ENCODE measurements around the gene AKTIP.
A peak's percentile ranks its signal among the peaks of the same experiment; 100 is the strongest.
"Not testable (repeated sequence)": the region's sequence is repeated elsewhere in the genome, so short reads cannot be mapped to it uniquely, and the experiment has no call there.

The AKTIP gene

DNA sequence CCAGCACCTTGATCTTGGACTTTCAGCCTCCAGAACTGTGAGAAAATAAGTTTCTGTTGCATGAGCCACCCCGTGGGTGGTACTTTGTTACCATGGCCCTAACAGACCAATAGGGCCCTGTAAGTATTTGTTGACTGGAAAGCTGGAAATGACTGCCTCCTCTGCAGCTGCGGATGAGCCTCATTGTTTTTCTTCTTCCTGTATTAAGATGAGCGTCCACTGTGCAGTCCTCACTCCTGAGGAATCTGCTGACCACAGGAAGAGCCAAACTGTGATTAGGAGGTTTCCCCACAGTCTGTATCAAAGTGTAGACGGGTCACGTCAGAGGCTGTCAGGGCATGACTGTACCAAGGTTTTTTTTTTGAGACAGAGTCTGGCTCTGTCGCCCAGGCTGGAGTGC is 12.2 kb upstream of the AKTIP start:
- DNase-seq: no peak

DNA sequence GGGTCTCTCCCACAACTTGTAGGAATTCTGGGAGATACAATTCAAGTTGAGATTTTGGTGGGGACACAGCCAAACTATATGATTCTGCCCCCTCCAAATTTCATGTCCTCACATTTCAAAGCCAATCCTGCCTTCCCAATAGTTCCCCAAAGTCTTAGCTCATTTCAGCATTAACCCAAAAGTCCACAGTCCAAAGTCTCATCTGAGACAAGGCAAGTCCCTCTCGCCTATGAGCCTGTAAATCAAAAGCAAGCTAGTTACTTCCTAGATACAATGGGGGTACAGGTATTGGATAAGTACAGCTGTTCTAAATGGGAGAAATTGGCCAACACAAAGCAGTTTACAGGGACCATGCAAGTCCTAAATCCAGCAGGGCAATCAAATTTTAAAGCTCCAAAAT is 9.8 kb upstream of the AKTIP start:
- not testable (repeated sequence) for DNase-seq

GRCh38 chr16:53511403-53512280 is 8.6 kb upstream of the AKTIP start:
- DNase-seq: no peak

GRCh38 chr16:53511084-53511402 is 8.0 kb upstream of the AKTIP start:
- DNase-seq: no peak

- no peak for DNase-seq
Measured at GRCh38 chr16:53510704-53511070, 7.7 kb upstream of the AKTIP start.

GRCh38 chr16:53509906-53510703 is 7.1 kb upstream of the AKTIP start:
- DNase-seq: peak; percentile 69

DNA sequence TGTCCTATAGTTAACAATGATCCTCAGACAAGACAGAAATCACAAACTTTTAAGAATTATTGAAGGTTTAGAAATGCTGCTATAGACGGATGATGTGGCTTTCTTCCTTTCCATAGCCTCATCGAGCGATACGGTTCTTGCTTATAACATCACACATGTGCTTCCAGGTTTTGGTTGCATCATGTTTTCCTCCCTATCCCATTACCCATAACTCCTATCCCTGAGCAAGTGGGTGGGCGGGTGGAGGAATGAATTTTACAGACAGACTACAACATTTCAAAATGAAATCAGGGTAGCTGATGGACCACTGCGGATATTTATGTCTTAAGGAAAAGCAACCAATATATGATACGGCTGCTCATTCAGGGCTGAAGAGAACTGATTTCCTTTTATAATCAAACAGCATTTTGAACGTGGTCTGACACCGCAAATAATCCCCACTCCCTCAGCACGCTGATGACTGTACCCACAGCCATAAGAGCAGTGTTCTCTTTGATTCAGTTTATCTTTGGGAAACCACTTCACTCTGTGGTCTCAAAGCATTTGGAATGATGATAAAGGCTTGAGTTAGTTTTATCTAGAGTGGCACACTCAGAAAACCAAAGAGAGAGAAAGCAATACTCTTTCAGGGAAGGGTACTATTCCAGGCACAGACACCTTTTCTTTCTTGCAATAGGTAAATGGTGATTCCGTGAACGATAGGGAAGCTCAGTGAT is 4.6 kb upstream of the AKTIP start:
- DNase-seq: no peak

DNA sequence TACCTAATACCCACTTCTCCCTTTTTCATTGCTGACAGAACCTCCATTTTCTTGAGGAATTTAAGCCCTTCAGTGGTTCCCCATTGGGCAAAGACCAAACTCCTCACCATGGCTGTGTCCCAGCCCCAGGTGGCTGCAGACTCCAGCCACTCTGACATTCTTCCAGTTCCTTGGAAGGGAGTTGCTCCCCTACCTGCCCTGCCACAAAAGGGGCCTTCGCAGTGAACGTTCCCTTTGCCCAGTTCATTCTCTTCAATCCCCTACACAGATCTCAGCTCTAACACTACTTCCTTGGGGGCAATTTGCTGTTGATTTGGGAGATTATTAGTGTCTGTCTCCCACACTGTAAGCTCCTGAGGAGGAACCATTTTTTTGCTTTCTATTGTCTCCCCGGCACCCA is 3.2 kb upstream of the AKTIP start:
- no peak for DNase-seq

- DNase-seq: peak; percentile 48
Measured at GRCh38 chr16:53504665-53505064, 1.7 kb upstream of the AKTIP start.

- peak; percentile 64 for DNase-seq
Measured at GRCh38 chr16:53503991-53504663, 1.1 kb upstream of the AKTIP start.

DNA sequence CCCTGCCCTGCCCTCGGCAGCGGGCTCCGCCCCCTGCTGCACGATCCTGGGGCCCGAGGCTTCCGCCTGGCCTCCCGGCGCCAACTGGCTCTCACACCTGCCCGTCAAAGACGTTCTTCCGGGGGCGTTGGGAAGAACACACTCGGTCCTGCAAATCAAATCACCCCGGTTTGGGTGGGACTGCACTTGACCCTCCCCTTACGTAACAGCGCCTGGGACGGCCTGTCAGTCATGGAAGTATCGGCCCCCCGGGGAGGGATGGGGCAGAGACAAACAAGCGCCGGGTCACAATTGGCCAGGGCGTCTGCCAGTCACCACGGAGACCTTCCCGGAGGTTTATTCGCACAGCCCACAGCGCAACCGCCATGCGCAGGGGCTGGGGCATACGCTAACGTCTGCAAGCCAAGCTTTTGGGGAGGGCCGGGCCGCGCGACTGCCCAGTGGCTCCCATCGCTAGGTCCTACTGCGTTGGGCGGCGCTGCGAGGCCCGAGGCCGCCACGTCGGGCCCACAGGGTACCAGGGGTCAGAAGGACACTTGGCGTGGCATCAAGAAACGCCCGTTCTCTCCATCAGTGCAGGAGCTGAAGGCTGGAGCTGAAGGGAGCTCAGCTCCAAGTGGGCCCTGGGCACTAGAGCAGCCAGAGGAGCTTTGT is 388 bp upstream of the AKTIP start:
- DNase-seq: peak; percentile 100

DNA sequence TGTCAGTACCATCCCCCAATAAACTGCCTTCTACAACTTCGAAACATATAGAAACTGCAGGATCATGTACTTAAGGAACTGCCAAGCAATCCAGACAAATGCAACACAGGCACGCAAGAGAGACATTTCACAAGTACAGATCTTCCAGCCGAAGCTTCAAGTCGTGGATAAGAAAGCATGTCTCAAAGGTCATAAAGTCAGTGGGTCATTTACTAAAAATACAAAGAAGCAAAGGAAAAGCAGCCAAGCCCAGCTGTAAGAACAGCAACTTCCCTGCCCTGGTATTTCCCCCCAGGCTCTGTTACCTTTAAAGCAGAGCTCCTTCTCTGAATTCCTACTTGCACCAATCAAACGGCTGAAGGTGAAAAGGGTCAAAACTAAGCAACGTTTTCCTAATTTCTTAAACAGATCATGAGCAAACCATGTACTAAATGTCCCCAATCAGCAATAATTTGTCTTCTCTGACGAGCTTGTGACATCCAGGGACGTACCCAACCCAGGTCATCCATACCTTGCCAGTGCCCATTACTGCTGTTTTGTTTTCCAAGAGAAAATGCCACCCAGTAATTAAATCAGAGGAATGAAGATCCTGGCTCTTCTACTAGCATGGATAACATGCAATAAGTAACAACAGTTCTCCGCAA is 1.7 kb downstream of the AKTIP start:
- DNase-seq: no peak

DNA sequence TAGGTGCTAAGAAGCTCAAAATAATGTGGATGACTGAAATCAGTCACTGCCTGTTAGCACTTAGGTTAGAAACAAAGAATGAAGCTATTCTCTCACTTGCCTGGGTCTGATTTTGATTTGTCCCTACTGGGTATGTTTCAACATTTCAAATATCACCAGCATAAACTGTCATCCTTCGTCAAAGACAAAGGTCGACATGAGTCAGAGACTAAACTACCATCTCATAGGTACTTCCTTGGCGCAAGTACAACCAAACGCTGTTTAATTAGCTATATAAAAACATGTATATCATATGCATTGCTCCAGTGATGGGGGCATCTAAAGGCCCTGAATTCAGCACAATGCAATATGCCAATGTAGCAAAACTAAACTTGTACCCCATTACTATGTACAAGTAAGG is 4.0 kb downstream of the AKTIP start:
- no peak for DNase-seq

- DNase-seq: no peak
Measured at GRCh38 chr16:53495325-53495724, 7.7 kb downstream of the AKTIP start.

GRCh38 chr16:53494636-53495035 is 8.4 kb downstream of the AKTIP start:
- DNase-seq: no peak

DNA sequence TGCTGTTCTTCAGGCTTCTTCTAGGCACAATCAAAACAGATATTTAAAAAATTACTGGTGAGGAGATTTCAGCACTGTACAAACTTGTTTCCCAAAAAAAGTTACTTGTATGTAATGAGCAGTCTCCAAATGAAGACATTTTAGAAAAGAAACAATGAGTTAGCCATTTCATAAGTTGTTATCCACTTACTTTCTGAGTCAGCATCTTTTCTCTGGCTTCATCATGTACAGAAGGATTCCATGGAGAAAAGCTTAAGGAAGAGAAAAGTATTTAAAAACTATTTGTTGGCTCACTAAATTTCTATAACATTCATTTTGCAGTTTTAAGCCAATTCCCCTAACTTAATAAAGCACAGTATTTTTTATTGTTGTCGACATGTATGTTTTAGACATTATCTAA is 10.5 kb downstream of the AKTIP start:
- no peak for DNase-seq

DNA sequence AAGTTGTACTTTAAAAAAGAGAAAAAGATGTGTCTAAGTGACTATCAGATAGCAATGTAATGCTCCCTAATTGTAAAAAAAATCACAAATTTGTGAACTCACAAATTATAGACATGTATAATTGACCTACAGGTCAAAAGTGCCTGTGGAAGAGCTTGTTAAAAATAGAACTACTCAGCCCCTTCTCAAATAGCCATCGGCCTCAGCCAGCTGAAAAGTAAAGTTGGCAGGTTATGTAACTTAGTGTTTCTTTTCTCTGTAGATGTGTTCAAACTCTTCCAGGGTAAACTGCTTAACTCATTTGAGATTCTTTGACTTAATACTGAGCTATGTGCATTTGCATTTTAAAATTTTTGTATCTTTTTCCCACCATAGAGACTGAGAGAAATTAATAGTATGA is 13.3 kb downstream of the AKTIP start:
- no peak for DNase-seq

DNA sequence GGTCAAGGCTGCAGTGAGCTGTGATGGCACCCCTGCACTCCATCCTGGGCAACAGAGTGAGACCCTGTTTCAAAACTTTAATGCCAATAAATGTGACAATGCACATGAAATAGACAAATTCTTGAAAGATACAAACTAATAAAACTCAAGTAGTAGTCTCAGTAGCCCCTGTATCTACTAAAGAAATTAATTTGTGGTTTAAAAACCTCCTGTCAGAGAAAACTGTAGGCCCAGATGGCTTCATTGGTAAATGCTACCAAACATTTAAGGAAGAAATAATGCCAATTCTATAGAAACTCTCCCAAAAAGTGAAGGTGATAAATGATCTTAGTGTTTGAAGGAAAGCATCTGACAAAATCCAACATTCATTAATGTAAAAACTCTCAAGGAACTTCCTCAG is 16.8 kb downstream of the AKTIP start:
- DNase-seq: no peak

GRCh38 chr16:53484542-53484941 is 18.5 kb downstream of the AKTIP start:
- no peak for DNase-seq

- DNase-seq: no peak
Measured at GRCh38 chr16:53482123-53482522, 20.9 kb downstream of the AKTIP start.

DNA sequence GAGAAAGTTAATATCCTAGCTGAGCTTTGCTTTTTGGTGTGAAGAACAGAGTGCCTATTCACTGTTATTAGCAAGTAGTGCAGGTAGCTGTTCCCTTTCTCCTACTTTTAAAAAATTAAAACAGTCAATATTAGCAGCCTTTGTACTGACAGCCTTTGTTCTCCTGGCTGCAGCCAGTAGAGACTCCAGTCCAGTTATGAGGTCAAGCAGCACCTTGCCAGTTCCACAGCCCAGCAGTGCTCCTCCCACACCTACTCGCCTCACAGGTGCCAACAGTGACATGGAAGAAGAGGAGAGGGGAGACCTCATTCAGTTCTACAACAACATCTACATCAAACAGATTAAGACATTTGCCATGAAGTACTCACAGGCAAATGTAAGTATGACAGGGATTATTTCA is 22.6 kb downstream of the AKTIP start:
- no peak for DNase-seq

GRCh38 chr16:53478965-53479364 is 24.0 kb downstream of the AKTIP start:
- DNase-seq: no peak
